Kidney epithelial cell (primary cell): ENCODE data around the gene GFRA4. TPM values are rescaled to one million over a fixed set of nuclear protein-coding genes. Genes with fewer than 3 reads are reported as not detected.

ENCODE experiments used
- DNase-seq: peaks from one replicate; pipeline ENCODE4 v3.0.0-alpha.2; 2010; ENCODE audit warnings: low read depth
- H3K27me3 ChIP-seq: 2 replicates; pipeline ENCODE4 v1.6.0; 2011; ENCODE audit warnings: low read length; ENCODE audit not compliant: control insufficient read depth, insufficient read depth
- H3K36me3 ChIP-seq: 2 replicates; pipeline ENCODE4 v1.5.1; 2011; ENCODE audit warnings: low read length; ENCODE audit not compliant: control insufficient read depth, insufficient read depth
- H3K4me3 ChIP-seq: 2 replicates; pipeline ENCODE4 v1.5.1; 2011; ENCODE audit warnings: low read depth, mild to moderate bottlenecking, control low read depth, low read length
- total RNA-seq: library from RNA; depleted of rRNA; stranded (reverse); fragments of >200 nt; gene quantifications from 2 replicates; pipeline ENCODE4 v1.2.3, GENCODE V29; 2015
- TF ChIP-seq, protein P1 (sequence below): IDR thresholded peaks from 2 replicates; pipeline ENCODE4 v1.5.1; 2011; ENCODE audit warnings: mild to moderate bottlenecking, moderate library complexity, low read length, control low read depth, inconsistent platforms; ENCODE audit not compliant: insufficient read depth, poor library complexity, severe bottlenecking

The GFRA4 gene
- total RNA-seq, 1 donor from 2014 or later = not detected

DNA sequence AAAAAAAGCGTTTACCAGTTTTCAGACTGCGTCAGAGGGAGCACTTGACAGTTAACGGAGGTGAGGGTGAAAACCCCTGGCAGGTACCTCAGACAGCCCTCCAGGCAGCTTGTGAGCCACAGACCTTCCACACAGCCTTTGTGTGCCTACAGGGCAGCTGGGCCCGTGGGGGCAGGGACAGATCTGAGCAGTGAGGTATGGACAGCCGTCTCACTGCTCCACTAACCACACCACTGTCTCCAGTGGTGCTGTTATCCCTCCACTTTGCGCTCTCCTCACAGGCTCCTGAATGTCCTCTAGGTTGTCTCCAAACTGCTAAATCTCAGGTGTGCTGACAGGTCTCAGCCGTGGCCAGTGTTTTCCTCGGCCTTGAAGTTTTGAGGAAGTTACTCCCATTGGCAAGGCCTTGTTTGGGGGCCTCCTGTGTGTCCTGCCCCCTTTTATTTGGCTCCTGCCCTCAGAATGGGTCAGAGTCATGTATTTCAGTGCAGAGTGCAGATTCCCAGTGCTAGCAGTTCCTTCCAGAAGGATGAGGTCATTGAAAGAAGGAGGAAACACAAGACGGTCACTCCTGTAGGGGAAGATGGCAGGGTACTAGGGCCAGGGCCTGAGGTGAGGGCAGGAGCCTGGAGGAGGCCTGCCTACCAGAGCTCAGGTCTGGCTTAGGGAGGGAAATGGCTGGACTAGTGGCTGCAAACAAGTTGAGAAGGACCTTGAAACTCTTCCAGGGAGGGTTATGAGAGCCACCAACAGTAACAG lies 11.8 kb downstream of the GFRA4 start:
- DNase-seq = no peak
- TF ChIP-seq, protein P1, sequence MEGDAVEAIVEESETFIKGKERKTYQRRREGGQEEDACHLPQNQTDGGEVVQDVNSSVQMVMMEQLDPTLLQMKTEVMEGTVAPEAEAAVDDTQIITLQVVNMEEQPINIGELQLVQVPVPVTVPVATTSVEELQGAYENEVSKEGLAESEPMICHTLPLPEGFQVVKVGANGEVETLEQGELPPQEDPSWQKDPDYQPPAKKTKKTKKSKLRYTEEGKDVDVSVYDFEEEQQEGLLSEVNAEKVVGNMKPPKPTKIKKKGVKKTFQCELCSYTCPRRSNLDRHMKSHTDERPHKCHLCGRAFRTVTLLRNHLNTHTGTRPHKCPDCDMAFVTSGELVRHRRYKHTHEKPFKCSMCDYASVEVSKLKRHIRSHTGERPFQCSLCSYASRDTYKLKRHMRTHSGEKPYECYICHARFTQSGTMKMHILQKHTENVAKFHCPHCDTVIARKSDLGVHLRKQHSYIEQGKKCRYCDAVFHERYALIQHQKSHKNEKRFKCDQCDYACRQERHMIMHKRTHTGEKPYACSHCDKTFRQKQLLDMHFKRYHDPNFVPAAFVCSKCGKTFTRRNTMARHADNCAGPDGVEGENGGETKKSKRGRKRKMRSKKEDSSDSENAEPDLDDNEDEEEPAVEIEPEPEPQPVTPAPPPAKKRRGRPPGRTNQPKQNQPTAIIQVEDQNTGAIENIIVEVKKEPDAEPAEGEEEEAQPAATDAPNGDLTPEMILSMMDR = no peak
- no peaks in the 10 kb centered on the region for H3K27me3 ChIP-seq
- H3K36me3 ChIP-seq = no peaks in the 10 kb centered on the region
- no peak overlapping the region for H3K4me3 ChIP-seq

DNA sequence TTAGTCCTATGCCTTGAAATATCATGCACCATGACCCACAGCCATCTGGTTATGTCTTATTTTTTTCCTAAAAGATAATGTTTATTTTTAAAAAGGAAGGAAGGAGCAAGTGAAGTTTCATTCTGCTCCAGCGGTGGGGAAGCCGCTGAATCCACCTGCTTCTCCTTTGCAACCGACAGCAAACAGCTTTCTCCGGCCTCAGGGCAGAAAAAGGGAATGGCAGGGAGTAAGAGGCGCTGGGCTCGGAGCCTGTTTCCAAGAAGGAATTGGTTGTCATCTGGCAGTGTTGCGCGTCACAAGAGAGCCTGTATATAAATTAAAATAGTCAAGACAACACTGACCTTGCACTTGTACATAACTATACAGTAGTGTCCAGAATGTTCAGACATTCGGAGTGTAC lies 14.2 kb downstream of the GFRA4 start:
- TF ChIP-seq, protein P1 = no peak
- Histone ChIP-seq H3K4me3 (no peak overlapping the region), H3K27me3 (no peaks in the 10 kb centered on the region), H3K36me3 (no peaks in the 10 kb centered on the region)
- no peak for DNase-seq

DNA sequence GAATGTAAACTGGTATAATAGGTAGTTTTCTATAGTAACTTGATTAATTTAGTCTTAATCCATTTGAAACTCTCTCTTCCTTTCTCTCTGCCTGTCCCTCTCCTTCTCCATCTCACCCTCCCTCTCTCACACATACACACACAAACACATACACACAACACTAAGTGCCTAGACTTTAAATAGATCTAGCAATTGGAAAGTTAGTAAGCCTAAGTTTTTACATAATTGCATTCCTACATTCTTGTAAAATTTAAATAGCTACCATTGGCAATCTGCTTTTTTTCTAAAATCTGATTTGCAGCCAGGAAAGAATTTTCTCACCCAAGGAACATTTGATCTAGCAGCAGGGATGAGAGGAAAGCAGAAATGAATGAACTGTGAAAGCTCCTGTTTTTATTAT lies 15.7 kb downstream of the GFRA4 start:
- Histone ChIP-seq H3K4me3 (no peak overlapping the region), H3K36me3 (no peaks in the 10 kb centered on the region), H3K27me3 (no peaks in the 10 kb centered on the region)
- TF ChIP-seq, protein P1 = no peak
- DNase-seq = no peak

DNA sequence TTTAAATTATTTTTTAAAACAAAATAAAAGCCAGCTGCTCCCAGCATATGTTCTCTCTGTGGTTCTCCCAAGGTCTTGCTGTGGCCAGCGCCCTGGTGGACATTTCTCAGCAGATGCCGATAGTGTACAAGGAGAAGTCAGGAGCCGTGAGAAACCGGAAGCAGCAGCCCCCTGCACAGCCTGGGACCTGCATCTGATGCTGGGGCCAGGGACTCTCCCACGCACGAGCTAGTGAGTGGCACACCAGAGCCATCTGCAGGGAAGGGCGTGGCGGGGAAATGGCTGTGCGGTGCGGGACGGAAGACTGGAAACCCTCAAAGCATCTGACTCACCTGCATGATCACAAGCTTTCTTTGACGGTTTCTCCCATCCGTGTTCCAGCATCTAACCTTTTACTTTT lies 16.5 kb downstream of the GFRA4 start:
- H3K27me3 ChIP-seq = no peaks in the 10 kb centered on the region
- no peak for DNase-seq
- no peak overlapping the region for H3K4me3 ChIP-seq
- H3K36me3 ChIP-seq = no peaks in the 10 kb centered on the region
- TF ChIP-seq, protein P1 = no peak

DNA sequence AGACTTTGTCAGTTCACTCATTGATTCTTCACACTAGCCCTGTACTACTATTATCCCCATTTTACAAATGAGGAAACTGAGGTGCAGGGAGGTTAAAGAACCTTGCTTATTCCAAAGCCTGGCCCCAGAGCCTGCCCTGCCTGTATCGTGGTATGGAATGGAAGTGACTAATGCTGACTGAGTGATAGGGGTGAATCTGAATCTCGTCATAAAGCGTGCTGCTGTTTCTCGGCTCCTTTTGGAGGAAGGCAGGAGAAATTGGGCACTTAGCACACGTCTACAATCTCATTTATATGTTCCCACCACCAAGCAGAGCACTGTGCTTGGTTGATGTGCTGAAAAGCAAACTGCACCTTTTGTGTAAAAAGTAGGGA lies 17.1 kb downstream of the GFRA4 start:
- DNase-seq = no peak
- Histone ChIP-seq H3K4me3 (no peak overlapping the region), H3K27me3 (no peaks in the 10 kb centered on the region), H3K36me3 (no peaks in the 10 kb centered on the region)
- TF ChIP-seq, protein P1 = no peak
